H1 (cell line): ENCODE results near the gene PPP1R3G. TPM values are rescaled to one million over a fixed set of nuclear protein-coding genes. Genes with fewer than 3 reads are reported as not detected.

Source experiments
- CTCF ChIA-PET: fragments of 300-600 bp; sonication (Branson Sonifier 250); formaldehyde crosslinking; loops from one replicate; lab custom pipeline; 2021; ENCODE audit not compliant: partially characterized antibody; lab: Charles Lee
- POLR2A ChIA-PET: fragments of 300-600 bp; sonication (Branson Sonifier 250); formaldehyde crosslinking; loops from one replicate; lab custom pipeline; 2021; ENCODE audit warnings: inconsistent platforms; ENCODE audit not compliant: partially characterized antibody; lab: Charles Lee
- DNase-seq, 2 experiments: peaks; one replicate each; pipeline versions ENCODE4 v3.0.0 to v3.0.0-alpha.2; 2010 to 2022; ENCODE audit warnings: low spot score in 2 of 2, low read depth in 1 of 2, mixed read lengths in 1 of 2
- FAIRE-seq: peaks from 2 replicates; lab custom pipeline; 2011; peaks lifted over from hg19 to GRCh38; lab: Jason Lieb, UNC
- H2AFZ ChIP-seq: 2 replicates; pipeline ENCODE4 v1.8.1; 2012; ENCODE audit warnings: low read length, inconsistent platforms
- H2AK5ac ChIP-seq: 2 replicates; pipeline ENCODE4 v1.6.1; 2013; ENCODE audit warnings: low read depth, low read length
- H2BK120ac ChIP-seq: replicated peaks from 2 replicates; pipeline ENCODE3; 2013; ENCODE audit warnings: low read depth, low read length, inconsistent platforms
- H2BK12ac ChIP-seq: 2 replicates; pipeline ENCODE4 v1.6.1; 2013; ENCODE audit warnings: low read depth, low read length
- H2BK15ac ChIP-seq: 2 replicates; pipeline ENCODE4 v1.6.1; 2013; ENCODE audit warnings: low read length
- H2BK20ac ChIP-seq: 2 replicates; pipeline ENCODE4 v1.6.1; 2013; ENCODE audit warnings: low read length
- H2BK5ac ChIP-seq: 2 replicates; pipeline ENCODE4 v1.6.1; 2013; ENCODE audit warnings: low read depth, low read length
- H3K14ac ChIP-seq: 2 replicates; pipeline ENCODE4 v1.6.1; 2013; ENCODE audit warnings: inconsistent platforms; ENCODE audit not compliant: insufficient read length
- H3K18ac ChIP-seq: 2 replicates; pipeline ENCODE4 v1.6.1; 2013; ENCODE audit warnings: low read length; ENCODE audit errors: extremely low read depth
- H3K23ac ChIP-seq: 2 replicates; pipeline ENCODE4 v1.6.1; 2013; ENCODE audit warnings: inconsistent platforms; ENCODE audit not compliant: insufficient read length
- H3K23me2 ChIP-seq: 2 replicates; pipeline ENCODE4 v1.6.1; 2013; ENCODE audit warnings: low read depth, low read length
- H3K27ac ChIP-seq: 2 replicates; pipeline ENCODE4 v1.6.1; 2011; ENCODE audit warnings: low read depth, low read length, inconsistent platforms
- H3K27me3 ChIP-seq, 4 experiments: replicated peaks in 1 of 4; 1 replicate in 1 of 4; 2 replicates in 3 of 4; pipeline versions ENCODE4 v1.6.1 to v1.8.1; 2011 to 2013; ENCODE audit warnings: low read length in 3 of 4, mild to moderate bottlenecking in 3 of 4, inconsistent platforms in 2 of 4, mixed read lengths in 2 of 4, moderate library complexity in 1 of 4; ENCODE audit not compliant: control insufficient read depth in 3 of 4, insufficient read depth in 3 of 4; ENCODE audit errors: extremely low read depth in 1 of 4
- H3K36me3 ChIP-seq, 4 experiments: 2 replicates each; pipeline versions ENCODE4 v1.6.1 to v1.8.1; 2011 to 2013; ENCODE audit warnings: mild to moderate bottlenecking in 4 of 4, low read length in 3 of 4, moderate library complexity in 2 of 4, control low read depth in 1 of 4, inconsistent platforms in 1 of 4; ENCODE audit not compliant: insufficient read depth in 4 of 4, control insufficient read depth in 2 of 4
- H3K4ac ChIP-seq: replicated peaks from 2 replicates; pipeline ENCODE3; 2013; ENCODE audit warnings: low read length, low read depth, mixed read lengths, inconsistent platforms; ENCODE audit not compliant: insufficient read length
- H3K4me1 ChIP-seq, 4 experiments: replicated peaks in 1 of 4; 1 replicate in 1 of 4; 2 replicates in 3 of 4; pipeline versions ENCODE4 v1.6.1 to v1.8.1; 2011 to 2013; ENCODE audit warnings: low read length in 3 of 4, inconsistent platforms in 2 of 4, mixed read lengths in 1 of 4; ENCODE audit not compliant: insufficient read depth in 4 of 4, control insufficient read depth in 3 of 4
- H3K4me2 ChIP-seq, 2 experiments: 2 replicates each; pipeline versions ENCODE4 v1.6.1 to v1.8.1; 2011 to 2013; ENCODE audit warnings: low read depth in 2 of 2, low read length in 2 of 2, control low read depth in 1 of 2, inconsistent platforms in 1 of 2, mild to moderate bottlenecking in 1 of 2; ENCODE audit not compliant: insufficient read depth in 1 of 2
- H3K4me3 ChIP-seq, 4 experiments: fragments of 200-600, 300-600 bp in 1 of 4; sonication (generic), shearing (Covaris generic), sonication (Bioruptor Twin) in 1 of 4; 2 replicates each; pipeline versions ENCODE4 v1.5.1 to v1.8.1; 2011 to 2016; ENCODE audit warnings: low read length in 4 of 4, low read depth in 3 of 4, control low read depth in 2 of 4, inconsistent platforms in 2 of 4, mild to moderate bottlenecking in 2 of 4, mixed read lengths in 1 of 4, moderate library complexity in 1 of 4; ENCODE audit not compliant: insufficient read depth in 2 of 4; ENCODE audit errors: extremely low read depth in 1 of 4
- H3K56ac ChIP-seq: replicated peaks from 2 replicates; pipeline ENCODE3; 2013; ENCODE audit warnings: low read depth, mild to moderate bottlenecking, mixed read lengths, low read length, inconsistent platforms; ENCODE audit not compliant: insufficient read length
- H3K79me1 ChIP-seq: 2 replicates; pipeline ENCODE4 v1.6.1; 2013; ENCODE audit warnings: low read depth, low read length, control low read depth
- H3K79me2 ChIP-seq, 2 experiments: 2 replicates each; pipeline versions ENCODE4 v1.6.1 to v1.8.1; 2012 to 2013; ENCODE audit warnings: low read length in 2 of 2, mild to moderate bottlenecking in 2 of 2, inconsistent platforms in 1 of 2; ENCODE audit not compliant: insufficient read depth in 2 of 2, control insufficient read depth in 1 of 2
- H3K9ac ChIP-seq, 4 experiments: replicated peaks in 1 of 4; 1 replicate in 1 of 4; 2 replicates in 3 of 4; pipeline versions ENCODE4 v1.6.1 to v1.8.1; 2011 to 2013; ENCODE audit warnings: low read depth in 3 of 4, low read length in 3 of 4, control low read depth in 2 of 4, mild to moderate bottlenecking in 2 of 4, moderate library complexity in 2 of 4, inconsistent platforms in 1 of 4; ENCODE audit errors: extremely low read depth in 1 of 4
- H3K9me3 ChIP-seq, 2 experiments: 2 replicates each; pipeline versions ENCODE4 v1.6.1 to v1.8.1; 2012 to 2013; ENCODE audit warnings: mild to moderate bottlenecking in 2 of 2, moderate library complexity in 2 of 2, control low read depth in 1 of 2, inconsistent platforms in 1 of 2, low read depth in 1 of 2, low read length in 1 of 2, mixed read lengths in 1 of 2; ENCODE audit not compliant: insufficient read depth in 2 of 2
- H4K20me1 ChIP-seq, 2 experiments: replicated peaks in 1 of 2; 2 replicates each; pipeline versions ENCODE3 to v1.8.1; 2011 to 2013; ENCODE audit warnings: inconsistent platforms in 2 of 2, low read length in 2 of 2, mild to moderate bottlenecking in 1 of 2; ENCODE audit not compliant: insufficient read depth in 2 of 2, control insufficient read depth in 1 of 2
- H4K5ac ChIP-seq: 2 replicates; pipeline ENCODE4 v1.6.1; 2013; ENCODE audit warnings: low read length, low read depth, mixed read lengths, inconsistent platforms; ENCODE audit not compliant: insufficient read length
- H4K8ac ChIP-seq: 2 replicates; pipeline ENCODE4 v1.8.0; 2013; ENCODE audit warnings: mild to moderate bottlenecking, moderate library complexity, low read length, inconsistent platforms; ENCODE audit not compliant: insufficient read depth; ENCODE audit errors: extremely low read depth
- H4K91ac ChIP-seq: replicated peaks from 2 replicates; pipeline ENCODE3; 2013; ENCODE audit warnings: low read length, mixed read lengths, inconsistent platforms; ENCODE audit not compliant: insufficient read length
- ASH2L ChIP-seq: fragments of 200-600, 300-600 bp; sonication (generic); IDR thresholded peaks from one replicate; pipeline ENCODE4 v1.7.1; 2017; ENCODE audit warnings: low read length
- CBX5 ChIP-seq: fragments of 300-800, 300-1000 bp; sonication (generic); IDR thresholded peaks from 2 replicates; pipeline ENCODE4 v1.7.1; 2016; ENCODE audit warnings: antibody characterized with exemption, low read length, low read depth
- CHD1 ChIP-seq: IDR thresholded peaks from 2 replicates; pipeline ENCODE4 v1.6.1; 2012; ENCODE audit warnings: low read depth, low read length, improper control_type of control experiment
- CTCF ChIP-seq, 3 experiments: IDR thresholded peaks; 1 replicate in 2 of 3; 2 replicates in 1 of 3; pipeline versions ENCODE4 v1.5.1 to v1.6.1; 2011; ENCODE audit warnings: low read length in 3 of 3, mild to moderate bottlenecking in 3 of 3, inconsistent platforms in 2 of 3, low read depth in 1 of 3, moderate library complexity in 1 of 3; ENCODE audit not compliant: insufficient read depth in 1 of 3; ENCODE audit errors: control extremely low read depth in 1 of 3
- EGR1 ChIP-seq: IDR thresholded peaks from 2 replicates; pipeline ENCODE4 v1.6.1; 2011; ENCODE audit warnings: low read depth, low read length, borderline replicate concordance
- JUND ChIP-seq: IDR thresholded peaks from 2 replicates; pipeline ENCODE4 v1.6.1; 2011; ENCODE audit warnings: mild to moderate bottlenecking, improper control_type of control experiment, low read length
- KDM4A ChIP-seq: IDR thresholded peaks from one replicate; pipeline ENCODE4 v1.7.1; 2012; ENCODE audit warnings: low read depth, mild to moderate bottlenecking, moderate library complexity, low read length, inconsistent platforms; ENCODE audit not compliant: severe bottlenecking
- NRF1 ChIP-seq: IDR thresholded peaks from 2 replicates; pipeline ENCODE4 v1.6.1; 2011; ENCODE audit warnings: mild to moderate bottlenecking, low read depth, low read length, improper control_type of control experiment
- RNF2 ChIP-seq: fragments of 200-900, 300-1000 bp; sonication (generic); IDR thresholded peaks from 2 replicates; pipeline ENCODE4 v1.7.1; 2016; ENCODE audit warnings: borderline replicate concordance, low read depth, mild to moderate bottlenecking, antibody characterized with exemption, low read length; ENCODE audit not compliant: poor library complexity, severe bottlenecking; ENCODE audit errors: missing control alignments
- TBP ChIP-seq: IDR thresholded peaks from 2 replicates; pipeline ENCODE4 v1.6.1; 2011; ENCODE audit warnings: low read depth, low read length, improper control_type of control experiment
- TEAD4 ChIP-seq: IDR thresholded peaks from 2 replicates; pipeline ENCODE4 v1.6.1; 2012; ENCODE audit warnings: low read depth, low read length, inconsistent platforms, mixed read lengths
- WGBS, 2 experiments: shearing (Covaris generic) in 1 of 2; methylation state at CpG; one replicate each; pipeline versions ENCODE4 v1.1.6 to v1.1.7; 2013 to 2015; ENCODE audit warnings: low lambda C conversion rate in 2 of 2, mixed read lengths in 2 of 2, inconsistent platforms in 1 of 2, low coverage in 1 of 2, missing lambda C conversion rate in 1 of 2; ENCODE audit not compliant: insufficient replicate concordance in 2 of 2, insufficient coverage in 1 of 2, insufficient read length in 1 of 2; ENCODE audit errors: extremely low coverage in 1 of 2, missing lambda C conversion rate in 1 of 2; 5-methylcytosine and 5-hydroxymethylcytosine counted together
- polyA plus RNA-seq, 7 experiments: library from polyadenylated mRNA; depleted of rRNA in 3 of 7; stranded (reverse) in 5 of 7; unstranded in 2 of 7; fragments of >200 nt in 5 of 7; fragments of 200-250 nt in 2 of 7; gene quantifications; 1 replicate in 5 of 7; 2 replicates in 1 of 7; 4 replicates in 1 of 7; pipeline versions ENCODE4 v1.2.1 to v1.2.3, GENCODE V29; 2011 to 2013; ENCODE audit warnings: missing spikeins in 2 of 7, mixed read lengths in 2 of 7
- total RNA-seq: library from RNA; stranded (reverse); fragmentation: NEBNext Ultra II Directional; extraction: Animal tissue kit (Norgen Biotek cat#: 25700); gene quantifications from 2 replicates; pipeline ENCODE4 v1.2.1, GENCODE V29; 2021

The PPP1R3G gene
- total and polyA plus RNA-seq, 2 of the 8 experiments (the other 6 are each of a cell fraction or from before 2014, with no cell fraction given), result 0.03 to 0.09 TPM

DNA sequence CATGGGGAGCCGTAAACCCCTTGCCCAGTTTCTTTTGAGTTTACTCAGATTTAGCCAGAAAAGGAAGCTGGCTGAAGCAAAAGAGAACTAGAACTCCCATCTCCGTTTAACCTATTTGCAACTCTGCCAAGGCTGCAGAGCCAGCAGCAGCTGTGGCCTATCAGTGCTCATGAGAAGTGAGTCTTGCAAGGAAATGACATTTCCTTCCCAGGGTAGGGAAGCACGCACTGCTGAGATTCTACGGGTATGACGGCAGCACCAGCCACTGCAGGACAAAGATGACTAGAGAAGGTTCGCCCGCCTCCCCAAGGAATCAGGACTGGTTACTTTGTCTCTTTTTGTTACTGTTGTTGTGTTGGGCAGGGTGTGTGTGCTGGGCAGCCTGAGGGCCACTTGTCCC lies 47.6 kb downstream of the PPP1R3G start:
- no peak overlapping the region for H2BK120ac ChIP-seq
- H4K5ac ChIP-seq, result no peak overlapping the region
- H4K91ac ChIP-seq, result no peak overlapping the region
- ChIA-PET POLR2A (interaction anchor here (0.6 to 1.2 kb wide), 3 partner anchors 30 to 80 kb away, joined by 3 read pairs; no protein-coding TSS in a partner anchor), CTCF (interaction anchor here (0.6 to 1.3 kb wide), 6 partner anchors 9 to 759 kb away, joined by 3 to 5 read pairs (median 3); no protein-coding TSS in a partner anchor)
- no peaks in the 10 kb centered on the region for H3K79me1 ChIP-seq
- H3K4me2 ChIP-seq, result peak overlapping the region; percentile 55 to 61
- no peak overlapping the region for H3K56ac ChIP-seq
- H3K9ac ChIP-seq, result no peak overlapping the region
- H2BK12ac ChIP-seq, result no peak overlapping the region
- no peak overlapping the region for H3K14ac ChIP-seq
- WGBS, 2 experiments, result 41% methylated on average over 7 of the region's 7 CpGs; no CpG with 5 or more reads in 1 of the 2 experiments
- peaks cover 0 to 14% (median 11%) of the 10 kb centered on the region in 4 experiments; a peak in 4 of 7 replicates for H3K4me1 ChIP-seq
- peak overlapping the region in 2 of 4 experiments; percentile 1 to 32; a peak in 2 of 8 replicates for H3K4me3 ChIP-seq
- DNase-seq, result peak in 1 of 2 experiments; percentile 9
- no peaks in the 10 kb centered on the region for H3K79me2 ChIP-seq
- H3K23me2 ChIP-seq, result no peaks in the 10 kb centered on the region
- no peak overlapping the region for H3K23ac ChIP-seq
- peak; percentile 62 for FAIRE-seq
- no peaks in the 10 kb centered on the region for H3K27me3 ChIP-seq
- no peaks in the 10 kb centered on the region for H3K9me3 ChIP-seq
- no peak overlapping the region for H2BK20ac ChIP-seq
- H4K20me1 ChIP-seq, result peaks cover 0 to 2% of the 10 kb centered on the region in 2 experiments
- no peak overlapping the region; the same call in 1 of the 2 replicates for H4K8ac ChIP-seq
- no peak overlapping the region for H3K4ac ChIP-seq
- H3K36me3 ChIP-seq, result no peaks in the 10 kb centered on the region
- no peak overlapping the region; the same call in 1 of the 2 replicates for H3K18ac ChIP-seq
- no peak overlapping the region for H3K27ac ChIP-seq
- no peak overlapping the region; the same call in 1 of the 2 replicates for H2AK5ac ChIP-seq
- H2BK5ac ChIP-seq, result no peak overlapping the region
- H2BK15ac ChIP-seq, result no peak overlapping the region
- no peak overlapping the region for H2AFZ ChIP-seq
- TF ChIP-seq RNF2, result no peak
- no peak for TF ChIP-seq EGR1
- no peak for TF ChIP-seq CBX5
- no peak for TF ChIP-seq JUND
- TF ChIP-seq ASH2L, result peak; percentile 38
- no peak for TF ChIP-seq TBP
- TF ChIP-seq CTCF (IDR thresholded peaks at IDR 0.05; ENCODE audit: control extremely low read depth in 1 of 3, insufficient read depth in 1 of 3, low read depth in 1 of 3, low read length in 3 of 3), result no peak
- TF ChIP-seq TEAD4, result no peak
- TF ChIP-seq NRF1, result no peak
- TF ChIP-seq CHD1, result no peak
- no peak for TF ChIP-seq KDM4A
